ENCODE data around the gene TUBB6.

DNA sequence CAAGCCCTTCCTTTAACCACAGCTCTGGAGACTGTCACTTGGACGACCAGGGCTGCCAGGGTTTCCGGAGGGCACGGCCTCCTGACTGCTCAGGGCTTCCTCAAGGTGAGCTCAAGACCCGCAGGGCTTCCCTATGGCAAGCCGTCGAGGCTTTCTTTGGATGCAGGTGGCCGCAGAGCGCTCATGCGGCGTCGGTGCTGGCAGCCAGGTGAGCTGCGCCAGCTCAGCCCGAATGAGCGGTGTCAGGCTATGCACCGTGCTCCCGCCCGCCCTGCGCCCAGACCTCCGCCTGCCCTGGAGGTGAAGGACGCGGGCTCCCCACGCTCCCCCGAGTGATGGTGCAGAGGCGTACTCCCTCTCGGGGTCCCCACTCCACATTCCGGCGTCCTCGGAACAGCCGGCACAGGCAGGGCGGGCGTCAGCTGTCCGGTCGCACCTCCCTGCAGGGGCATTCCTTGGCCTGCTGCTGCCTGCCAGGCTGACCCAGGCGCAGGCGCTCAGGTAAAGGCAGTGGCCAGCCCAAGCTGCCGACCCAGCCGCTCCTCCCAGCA is 20.8 kb upstream of the TUBB6 start:
- TF ChIP-seq, protein P1, sequence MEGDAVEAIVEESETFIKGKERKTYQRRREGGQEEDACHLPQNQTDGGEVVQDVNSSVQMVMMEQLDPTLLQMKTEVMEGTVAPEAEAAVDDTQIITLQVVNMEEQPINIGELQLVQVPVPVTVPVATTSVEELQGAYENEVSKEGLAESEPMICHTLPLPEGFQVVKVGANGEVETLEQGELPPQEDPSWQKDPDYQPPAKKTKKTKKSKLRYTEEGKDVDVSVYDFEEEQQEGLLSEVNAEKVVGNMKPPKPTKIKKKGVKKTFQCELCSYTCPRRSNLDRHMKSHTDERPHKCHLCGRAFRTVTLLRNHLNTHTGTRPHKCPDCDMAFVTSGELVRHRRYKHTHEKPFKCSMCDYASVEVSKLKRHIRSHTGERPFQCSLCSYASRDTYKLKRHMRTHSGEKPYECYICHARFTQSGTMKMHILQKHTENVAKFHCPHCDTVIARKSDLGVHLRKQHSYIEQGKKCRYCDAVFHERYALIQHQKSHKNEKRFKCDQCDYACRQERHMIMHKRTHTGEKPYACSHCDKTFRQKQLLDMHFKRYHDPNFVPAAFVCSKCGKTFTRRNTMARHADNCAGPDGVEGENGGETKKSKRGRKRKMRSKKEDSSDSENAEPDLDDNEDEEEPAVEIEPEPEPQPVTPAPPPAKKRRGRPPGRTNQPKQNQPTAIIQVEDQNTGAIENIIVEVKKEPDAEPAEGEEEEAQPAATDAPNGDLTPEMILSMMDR (conservative IDR thresholded peaks at IDR 0.05; ENCODE audit: low read depth, low read length) = no peak
- TF ChIP-seq EZH2 (IDR thresholded peaks at IDR 0.05; ENCODE audit: borderline replicate concordance, low read depth, low read length, poor library complexity, severe bottlenecking) = no peak

Measured in A673 (cell line).